HG02678 (cell line): ENCODE results near the gene ZNF275.
"Not testable (repeated sequence)": the region's sequence is repeated elsewhere in the genome, so short reads cannot be mapped to it uniquely, and the experiment has no call there.

ENCODE experiments used
- ATAC-seq: cut with Tn5 transposase; IDR thresholded peaks from one replicate; pipeline ENCODE4 v1.9.1; 2021; ENCODE audit warnings: mild to moderate bottlenecking, moderate library complexity; ENCODE audit not compliant: unreplicated experiment

Gene ZNF275

DNA sequence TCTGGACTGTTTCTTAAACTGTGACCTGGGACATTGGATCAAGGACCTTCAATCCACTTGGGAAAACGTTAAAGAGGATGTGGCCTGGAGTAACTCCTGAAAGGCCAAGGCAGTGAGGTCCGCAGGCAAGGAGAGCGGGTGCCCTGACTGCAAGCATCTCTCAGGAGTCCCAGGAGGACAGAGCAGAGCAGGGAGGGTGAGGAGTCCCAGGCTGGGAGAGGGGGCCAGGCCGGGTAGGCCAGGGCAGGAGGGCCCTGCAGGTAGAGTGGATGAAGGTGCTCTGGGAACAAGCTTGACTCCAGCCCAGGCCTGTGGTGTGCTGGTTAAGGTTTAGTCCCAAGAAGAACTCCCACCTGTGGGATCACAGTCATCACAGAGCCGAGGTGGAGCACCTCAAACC, 53.4 kb downstream of the ZNF275 start:
- ATAC-seq: no peak

GRCh38 chrX:153387987-153388721, 54.2 kb downstream of the ZNF275 start:
- ATAC-seq: no peak

DNA sequence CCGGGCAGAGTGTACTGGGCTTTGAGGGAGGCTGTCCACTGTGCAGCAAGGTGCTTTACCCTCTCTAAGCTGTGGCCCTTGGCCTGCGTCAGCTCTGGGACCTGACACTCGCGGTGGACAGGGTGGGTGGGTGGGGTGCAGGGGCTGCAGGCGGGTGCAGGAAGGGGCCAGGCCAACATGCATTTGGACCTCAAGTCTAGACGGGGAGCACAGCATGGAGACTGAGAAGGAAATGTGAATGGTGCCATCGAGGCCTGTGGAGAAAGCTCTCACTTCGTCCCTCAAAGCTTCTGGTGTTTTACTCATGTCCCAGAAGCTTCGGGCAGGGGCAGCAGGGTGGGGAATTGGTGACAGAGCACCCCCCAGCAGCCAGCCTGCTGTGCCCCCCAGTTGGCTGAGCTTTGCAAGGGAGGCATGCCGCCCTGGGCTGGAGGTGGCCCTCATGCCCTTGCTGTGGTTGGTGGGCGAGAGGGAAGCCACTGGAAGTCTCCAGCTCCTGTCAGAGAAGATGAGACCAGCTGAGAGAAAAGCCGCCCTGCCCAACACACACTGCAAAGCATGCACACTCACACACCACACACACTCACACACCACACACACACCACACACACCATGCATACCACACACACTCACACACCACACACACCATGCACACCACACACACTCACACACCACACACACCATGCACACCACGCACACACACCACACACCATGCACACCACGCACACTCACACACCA, 54.9 kb downstream of the ZNF275 start:
- no peak for ATAC-seq

DNA sequence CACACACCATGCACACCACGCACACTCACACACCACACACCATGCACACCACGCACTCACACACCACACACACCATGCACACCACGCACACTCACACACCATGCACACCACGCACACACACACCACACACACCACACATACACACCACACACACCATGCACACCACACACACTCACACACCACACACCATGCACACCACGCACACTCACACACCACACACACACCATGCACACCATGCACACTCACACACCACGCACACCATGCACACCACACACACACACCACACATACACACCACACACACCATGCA, 55.5 kb downstream of the ZNF275 start:
- ATAC-seq: not testable (repeated sequence)

GRCh38 chrX:153392642-153393321, 58.8 kb downstream of the ZNF275 start:
- no peak for ATAC-seq

GRCh38 chrX:153394612-153395011, 60.7 kb downstream of the ZNF275 start:
- ATAC-seq: no peak

DNA sequence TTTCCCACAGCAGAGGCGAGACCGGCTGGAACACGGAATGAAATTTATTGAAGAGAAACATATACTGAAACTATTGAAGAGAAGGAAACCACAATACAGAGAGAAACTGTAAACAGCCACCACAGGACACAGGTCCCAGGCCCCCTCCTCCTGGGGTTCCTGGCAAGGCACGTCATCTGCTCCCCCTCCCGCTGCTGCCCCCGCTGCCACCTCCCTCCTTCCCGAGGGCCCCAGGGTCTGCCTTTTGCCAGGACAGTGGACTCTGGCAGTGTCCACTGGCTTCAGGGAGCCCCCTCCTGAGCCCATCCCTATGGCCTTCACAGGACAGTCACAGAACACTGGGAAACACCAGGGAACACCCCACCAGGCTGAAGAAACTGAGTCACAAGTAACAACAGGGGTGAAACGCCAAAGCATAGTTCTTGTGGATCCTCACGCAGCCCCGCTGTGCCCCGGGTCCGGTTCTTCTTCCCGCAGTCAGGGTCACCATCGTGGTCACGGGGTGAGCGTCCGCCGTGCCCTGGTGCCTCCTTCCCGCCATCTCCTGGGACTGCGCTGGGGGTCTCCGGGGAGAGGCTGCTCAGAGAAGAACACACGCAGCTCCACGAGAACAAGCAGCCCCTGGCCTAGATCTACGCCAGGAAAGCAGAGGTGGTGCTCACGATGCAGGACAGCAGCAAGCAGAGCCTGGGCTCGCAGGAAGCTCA, 61.8 kb downstream of the ZNF275 start:
- ATAC-seq: no peak

DNA sequence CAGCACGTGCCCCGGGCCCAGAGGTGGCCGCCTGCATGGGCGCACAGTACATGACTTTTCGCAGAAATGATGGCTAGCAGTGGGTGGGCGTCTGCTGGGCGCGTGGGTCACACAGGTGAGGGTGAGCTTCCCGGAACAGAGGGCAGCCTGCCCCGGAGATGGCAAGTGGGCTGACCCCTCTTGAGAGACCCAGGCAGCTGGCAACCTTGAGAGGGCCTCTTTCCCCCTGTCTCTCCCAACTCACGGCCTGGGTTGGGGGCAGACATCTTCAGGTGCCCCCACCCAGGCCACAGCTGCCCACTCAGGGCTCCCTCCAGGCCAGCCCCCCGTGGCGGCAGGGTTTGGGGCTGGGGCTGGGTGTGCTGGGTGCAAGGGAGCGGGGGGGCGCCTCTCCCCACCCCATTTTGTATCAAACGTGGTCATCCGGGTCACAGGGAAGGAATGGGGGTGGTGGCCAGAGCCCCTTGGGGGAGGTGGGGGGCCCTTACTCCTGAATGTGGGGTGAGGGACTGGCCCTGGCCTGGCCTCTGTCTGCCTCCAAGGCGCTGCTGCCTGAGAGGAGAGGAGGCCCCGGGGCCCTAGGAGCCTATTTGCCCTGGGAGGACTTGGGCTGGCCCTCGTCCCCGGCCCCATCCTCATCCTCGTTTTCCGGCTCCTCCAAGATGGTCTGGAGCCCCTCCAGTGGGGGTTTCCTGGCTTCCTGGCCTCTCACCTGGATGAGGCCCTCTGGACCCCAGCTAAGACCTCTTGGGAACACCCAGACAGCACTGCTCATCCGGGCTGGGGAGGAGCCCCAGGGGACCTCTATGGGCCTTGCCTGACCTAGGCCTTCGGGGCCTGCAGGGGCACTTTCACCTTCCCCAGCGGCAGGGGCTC, 62.6 kb downstream of the ZNF275 start:
- no peak for ATAC-seq

DNA sequence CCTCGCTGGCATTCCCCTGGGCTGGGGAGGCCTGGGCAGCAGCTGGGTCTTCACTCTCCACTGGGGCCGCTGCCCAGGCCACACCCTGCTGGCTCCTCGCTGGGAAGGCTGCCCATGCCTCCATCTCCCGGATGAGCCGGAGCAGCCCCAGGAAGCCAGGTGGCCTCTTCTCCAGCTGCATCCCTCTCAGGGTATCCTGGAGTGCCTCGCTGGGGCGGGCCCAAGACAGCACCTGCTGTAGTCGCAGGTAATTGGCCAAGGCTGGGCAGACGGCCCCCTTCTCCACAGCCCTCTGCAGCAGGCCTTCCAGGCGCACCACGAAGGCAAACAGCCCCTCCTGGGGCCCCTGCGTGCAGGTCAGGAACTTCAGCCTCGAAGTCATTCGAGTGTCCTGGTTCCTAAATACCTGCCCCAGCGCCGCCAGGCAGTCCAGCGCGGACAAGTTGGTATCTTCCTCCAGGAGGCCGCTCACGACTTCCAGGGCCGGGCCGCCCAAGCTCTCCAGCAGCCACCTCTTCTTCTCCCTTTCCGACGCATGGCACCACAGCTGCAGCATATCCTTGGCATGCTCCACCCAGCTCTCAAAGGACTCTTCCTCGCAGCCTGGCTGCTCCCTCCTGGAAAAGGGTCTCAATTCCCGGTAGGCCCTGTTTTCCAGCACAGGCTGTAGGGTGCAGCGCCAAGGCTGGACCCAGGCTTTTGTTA, 63.5 kb downstream of the ZNF275 start:
- no peak for ATAC-seq

GRCh38 chrX:153398275-153398960, 64.5 kb downstream of the ZNF275 start:
- no peak for ATAC-seq

- ATAC-seq: no peak
Measured at GRCh38 chrX:153400146-153401132, 66.5 kb downstream of the ZNF275 start.

DNA sequence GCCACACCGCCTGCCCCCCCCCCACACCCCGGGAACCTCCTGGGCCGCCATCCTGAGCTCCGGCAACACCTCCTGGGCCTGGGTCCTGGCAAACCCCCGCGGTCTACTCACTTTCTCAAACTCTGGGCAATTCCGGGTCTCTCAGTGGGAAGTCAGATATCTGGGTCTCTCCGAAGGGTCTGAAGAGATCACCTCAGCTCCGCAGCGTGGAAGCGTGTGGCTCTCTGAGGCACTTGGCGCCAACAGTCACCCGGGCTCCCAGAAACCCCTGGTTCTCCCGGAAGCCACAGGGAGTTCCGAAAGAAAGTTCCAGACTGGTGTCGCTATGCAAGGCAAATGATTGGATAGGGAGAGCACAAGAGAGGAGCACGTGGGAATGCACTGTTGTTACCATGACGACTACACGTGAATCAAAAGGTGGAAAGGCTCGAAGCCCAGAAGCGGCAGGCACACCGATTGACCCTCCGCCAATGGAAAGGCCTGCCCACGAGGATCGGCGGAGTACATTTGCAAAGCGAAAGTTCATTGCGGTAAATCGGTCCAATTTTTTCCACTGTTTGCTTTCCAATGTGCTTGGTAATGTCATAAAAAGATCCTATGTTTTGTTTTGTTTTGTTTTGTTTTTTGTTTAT, 67.3 kb downstream of the ZNF275 start, which contains the start of gene PNMA6E:
Gene PNMA6E (minus strand): TSS at position 218 of the 632 bp plus-strand sequence. CDS start 2,501 bp downstream, outside the sequence.
- no peak for ATAC-seq
